Left ventricle myocardium inferior (tissue), 1 donor: ENCODE results near the gene ZNF771. TPM values are rescaled to one million over a fixed set of nuclear protein-coding genes. Genes with fewer than 3 reads are reported as not detected.
A peak's percentile ranks its signal among the peaks of the same experiment; 100 is the strongest.

ENCODE experiments used
- DNase-seq: peaks from one replicate; pipeline ENCODE4 v3.0.0-alpha.2; 2020
- H3K27ac ChIP-seq: fragments of 200-600 bp; replicated peaks from 2 replicates; pipeline ENCODE4 v1.8.0; 2021
- H3K27me3 ChIP-seq: fragments of 200-600 bp; 2 replicates; pipeline ENCODE4 v1.8.0; 2021; ENCODE audit warnings: low read depth
- H3K36me3 ChIP-seq: fragments of 200-600 bp; 2 replicates; pipeline ENCODE4 v1.8.0; 2021
- H3K4me1 ChIP-seq: fragments of 200-600 bp; 2 replicates; pipeline ENCODE4 v1.8.0; 2021
- H3K4me3 ChIP-seq: fragments of 200-600 bp; 2 replicates; pipeline ENCODE4 v1.8.0; 2021; ENCODE audit warnings: mild to moderate bottlenecking, moderate library complexity
- H3K9me3 ChIP-seq: fragments of 200-600 bp; replicated peaks from 2 replicates; pipeline ENCODE4 v1.8.0; 2021
- intact Hi-C: fragments of 100-400 bp; cut with micrococcal nuclease; formaldehyde crosslinking; loops from one replicate; pipeline ENCODE4 v1.11.0; 2022
- total RNA-seq: library from RNA; stranded (reverse); fragmentation: NEBNext Ultra II Directional; extraction: Animal tissue kit (Norgen Biotek cat#: 25700); gene quantifications from one replicate; pipeline ENCODE4 v1.2.1, GENCODE V29; 2021
- TF ChIP-seq, protein P1 (sequence below): fragments of 200-600 bp; IDR thresholded peaks from 2 replicates; pipeline ENCODE4 v1.8.0; 2021; ENCODE audit warnings: antibody characterized with exemption, mild to moderate bottlenecking, borderline replicate concordance
- donor health status: DM: no; HTN: yes; CAD: no; lungs with severe emphysema.

The ZNF771 gene
- total RNA-seq, 1 donor from 2014 or later: 8.1 TPM

DNA sequence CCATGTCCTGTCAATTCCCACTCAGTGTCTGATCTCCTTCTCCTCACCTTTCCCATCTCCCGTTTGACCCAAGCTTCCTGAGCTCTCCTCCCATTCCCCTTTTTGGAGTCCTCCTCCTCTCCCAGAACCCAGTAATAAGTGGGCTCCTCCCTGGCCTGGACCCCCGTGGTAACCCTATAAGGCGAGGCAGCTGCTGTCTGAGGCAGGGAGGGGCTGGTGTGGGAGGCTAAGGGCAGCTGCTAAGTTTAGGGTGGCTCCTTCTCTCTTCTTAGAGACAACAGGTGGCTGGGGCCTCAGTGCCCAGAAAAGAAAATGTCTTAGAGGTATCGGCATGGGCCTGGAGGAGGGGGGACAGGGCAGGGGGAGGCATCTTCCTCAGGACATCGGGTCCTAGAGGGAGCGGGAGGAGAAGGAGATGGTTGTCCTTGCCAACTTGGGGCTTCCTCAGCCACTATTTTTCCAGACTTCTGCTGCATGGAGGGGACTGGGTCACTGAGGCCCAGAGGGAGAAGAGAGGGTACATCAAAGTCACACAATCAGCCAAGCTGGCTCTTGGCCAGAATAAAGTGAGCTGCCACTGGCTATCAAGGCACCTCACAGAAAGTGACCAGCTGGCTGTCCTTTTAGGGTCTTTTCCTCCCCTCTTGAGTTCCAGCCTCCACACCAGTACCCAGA is 35.2 kb upstream of the ZNF771 start:
- Histone ChIP-seq H3K27me3 (no peaks in the 10 kb centered on the region), H3K4me3 (no peak overlapping the region), H3K27ac (peak overlapping the region; percentile 93), H3K9me3 (no peaks in the 10 kb centered on the region), H3K36me3 (no peaks in the 10 kb centered on the region), H3K4me1 (peaks cover 47% of the 10 kb centered on the region)
- intact Hi-C loops: no loop called here
- no peak for DNase-seq
- TF ChIP-seq, protein P1, sequence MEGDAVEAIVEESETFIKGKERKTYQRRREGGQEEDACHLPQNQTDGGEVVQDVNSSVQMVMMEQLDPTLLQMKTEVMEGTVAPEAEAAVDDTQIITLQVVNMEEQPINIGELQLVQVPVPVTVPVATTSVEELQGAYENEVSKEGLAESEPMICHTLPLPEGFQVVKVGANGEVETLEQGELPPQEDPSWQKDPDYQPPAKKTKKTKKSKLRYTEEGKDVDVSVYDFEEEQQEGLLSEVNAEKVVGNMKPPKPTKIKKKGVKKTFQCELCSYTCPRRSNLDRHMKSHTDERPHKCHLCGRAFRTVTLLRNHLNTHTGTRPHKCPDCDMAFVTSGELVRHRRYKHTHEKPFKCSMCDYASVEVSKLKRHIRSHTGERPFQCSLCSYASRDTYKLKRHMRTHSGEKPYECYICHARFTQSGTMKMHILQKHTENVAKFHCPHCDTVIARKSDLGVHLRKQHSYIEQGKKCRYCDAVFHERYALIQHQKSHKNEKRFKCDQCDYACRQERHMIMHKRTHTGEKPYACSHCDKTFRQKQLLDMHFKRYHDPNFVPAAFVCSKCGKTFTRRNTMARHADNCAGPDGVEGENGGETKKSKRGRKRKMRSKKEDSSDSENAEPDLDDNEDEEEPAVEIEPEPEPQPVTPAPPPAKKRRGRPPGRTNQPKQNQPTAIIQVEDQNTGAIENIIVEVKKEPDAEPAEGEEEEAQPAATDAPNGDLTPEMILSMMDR: no peak

DNA sequence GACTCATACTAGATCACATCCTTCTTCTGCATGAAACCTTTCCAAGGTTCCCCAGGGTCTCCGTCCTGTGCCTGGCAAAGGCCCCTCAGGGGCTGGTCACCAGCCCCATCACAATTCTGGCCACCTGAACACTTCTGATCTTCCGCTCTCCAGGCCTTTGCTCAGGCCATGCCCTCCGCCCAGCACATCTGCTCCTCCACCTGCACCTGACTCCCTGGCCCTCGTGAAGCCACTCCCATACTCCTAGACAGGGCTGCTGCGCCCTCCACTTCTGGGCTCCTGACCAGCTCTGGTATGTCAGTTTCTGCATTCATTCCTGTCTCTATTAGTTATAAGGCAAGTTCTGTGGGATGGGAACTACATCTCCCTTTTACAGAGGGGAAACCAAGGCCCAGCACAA is 34.7 kb upstream of the ZNF771 start:
- H3K4me1 ChIP-seq: peaks cover 45% of the 10 kb centered on the region
- intact Hi-C loops: no loop called here

DNA sequence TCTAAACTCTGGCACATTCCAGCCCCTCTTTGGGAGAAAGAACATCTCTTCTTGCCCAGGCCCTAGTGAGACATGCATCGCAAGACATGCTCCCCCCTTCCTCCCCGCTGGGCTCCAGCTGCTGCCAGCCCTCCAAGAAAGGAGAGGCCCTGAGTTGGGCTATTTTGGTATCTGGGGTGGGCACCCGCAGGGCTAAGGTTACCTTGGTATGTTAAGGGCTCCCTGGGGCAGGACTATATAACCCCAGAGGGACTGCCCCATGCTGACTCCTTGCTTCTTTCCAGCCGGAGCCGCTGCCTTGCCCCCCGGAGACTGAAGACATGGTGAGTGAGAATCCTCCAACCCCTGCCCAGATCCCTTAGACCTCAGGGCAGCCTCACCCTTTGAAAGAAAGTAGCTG is 32.9 kb upstream of the ZNF771 start, which contains the start of gene MYL11:
TSS of gene MYL11 (plus strand) at position 265 of the 400 bp plus-strand sequence. CDS start at position 321, 56 bp downstream.
- intact Hi-C loops: no loop called here
- TF ChIP-seq, protein P1: no peak
- peaks cover 35% of the 10 kb centered on the region for H3K4me1 ChIP-seq
- H3K27ac ChIP-seq: no peak within 1 kb of the TSS
- H3K4me3 ChIP-seq: no peak within 1 kb of the TSS
- no peaks in the 10 kb centered on the region for H3K36me3 ChIP-seq
- no peaks in the 10 kb centered on the region for H3K27me3 ChIP-seq
- H3K9me3 ChIP-seq: no peaks in the 10 kb centered on the region
- no peak for DNase-seq

More for the DNA sequence above, 34.7 kb upstream of the ZNF771 start:
- Histone ChIP-seq H3K4me3 (no peak overlapping the region), H3K27me3 (no peaks in the 10 kb centered on the region), H3K36me3 (no peaks in the 10 kb centered on the region), H3K27ac (no peak overlapping the region), H3K9me3 (no peaks in the 10 kb centered on the region)
- TF ChIP-seq, protein P1: no peak
- DNase-seq: no peak

DNA sequence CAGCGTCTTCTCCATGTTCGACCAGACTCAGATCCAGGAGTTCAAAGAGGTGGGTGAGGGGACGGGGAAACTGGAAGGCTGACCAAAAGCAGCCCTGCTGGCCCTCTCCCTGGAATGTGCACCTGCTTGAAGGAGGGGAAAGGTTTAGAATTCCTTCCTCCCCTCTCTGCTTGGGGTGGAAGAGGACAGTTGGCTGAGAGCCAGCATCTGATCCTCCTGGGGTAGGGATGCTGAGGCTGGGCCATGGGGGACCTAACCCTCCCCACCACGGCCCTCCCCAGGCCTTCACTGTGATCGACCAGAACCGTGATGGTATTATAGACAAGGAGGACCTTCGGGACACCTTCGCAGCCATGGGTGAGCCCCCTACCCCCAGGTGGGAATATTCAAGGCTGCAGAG is 31.5 kb upstream of the ZNF771 start:
- Histone ChIP-seq H3K4me3 (no peak overlapping the region), H3K9me3 (no peaks in the 10 kb centered on the region), H3K4me1 (peaks cover 34% of the 10 kb centered on the region), H3K27me3 (no peaks in the 10 kb centered on the region), H3K36me3 (no peaks in the 10 kb centered on the region), H3K27ac (no peak overlapping the region)
- TF ChIP-seq, protein P1: no peak
- DNase-seq: no peak
- intact Hi-C loops: no loop called here

DNA sequence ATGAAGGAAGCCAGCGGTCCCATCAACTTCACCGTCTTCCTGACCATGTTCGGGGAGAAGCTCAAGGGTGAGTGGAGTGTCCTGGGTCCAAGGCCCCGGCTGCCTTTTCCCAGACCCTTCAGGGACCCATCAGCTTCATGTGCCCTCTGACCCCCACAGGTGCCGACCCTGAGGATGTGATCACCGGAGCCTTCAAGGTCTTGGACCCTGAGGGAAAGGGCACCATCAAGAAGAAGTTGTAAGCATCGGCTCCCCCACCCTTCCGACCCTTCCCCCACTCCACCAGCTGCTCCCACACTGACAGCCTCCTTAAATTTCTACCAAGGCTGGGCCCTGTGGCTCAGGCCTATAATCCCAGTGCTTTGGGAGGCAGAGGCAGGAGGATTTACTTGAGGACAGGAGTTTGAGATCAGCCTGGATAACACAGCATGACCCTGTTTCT is 30.9 kb upstream of the ZNF771 start:
- Histone ChIP-seq H3K4me1 (peaks cover 29% of the 10 kb centered on the region), H3K4me3 (no peak overlapping the region), H3K27ac (peak overlapping the region; percentile 100), H3K27me3 (no peaks in the 10 kb centered on the region), H3K9me3 (no peaks in the 10 kb centered on the region), H3K36me3 (no peaks in the 10 kb centered on the region)
- intact Hi-C loops: no loop called here
- DNase-seq: no peak
- TF ChIP-seq, protein P1: no peak
